Measurements from ENCODE around the gene DLL1.

GRCh38 chr6:170296423-170296745 is 5.5 kb upstream of the DLL1 start:
- no peak for TF ChIP-seq CTCF (IDR thresholded peaks at IDR 0.05; ENCODE audit: low read length)
- no peak for TF ChIP-seq EZH2 (optimal IDR thresholded peaks at IDR 0.05; ENCODE audit: low read depth, low read length)

Measured in MM.1S (cell line).